HCT116 (cell line): ENCODE results near the gene CHDH.

ENCODE experiments used
- CEBPB ChIP-seq: IDR thresholded peaks from 2 replicates; pipeline ENCODE4 v1.6.1; 2012; ENCODE audit warnings: low read depth
- ELF1 ChIP-seq: IDR thresholded peaks from 2 replicates; pipeline ENCODE4 v1.6.1; 2012; ENCODE audit warnings: low read depth, borderline replicate concordance
- EZH2 ChIP-seq: fragments of 200-600 bp; sonication (generic); IDR thresholded peaks from 2 replicates; pipeline ENCODE4 v1.6.1; 2017; ENCODE audit warnings: antibody characterized with exemption, mixed run types
- MAX ChIP-seq: IDR thresholded peaks from 2 replicates; pipeline ENCODE4 v1.6.1; 2012
- POLR2A ChIP-seq: IDR thresholded peaks from 2 replicates; pipeline ENCODE4 v1.7.0; 2011; ENCODE audit warnings: borderline replicate concordance; ENCODE audit not compliant: insufficient read depth, insufficient read length; ENCODE audit errors: extremely low read depth
- POLR2AphosphoS5 ChIP-seq: IDR thresholded peaks from 2 replicates; pipeline ENCODE4 v1.6.1; 2011; ENCODE audit warnings: mild to moderate bottlenecking, low read depth, low read length, moderate library complexity
- RAD21 ChIP-seq: IDR thresholded peaks from 2 replicates; pipeline ENCODE4 v1.6.1; 2012; ENCODE audit warnings: low read depth, mild to moderate bottlenecking
- REST ChIP-seq: IDR thresholded peaks from 2 replicates; pipeline ENCODE4 v1.6.1; 2012; ENCODE audit warnings: low read depth
- SP1 ChIP-seq: IDR thresholded peaks from 2 replicates; pipeline ENCODE4 v1.6.1; 2012; ENCODE audit warnings: low read depth
- YY1 ChIP-seq: IDR thresholded peaks from 2 replicates; pipeline ENCODE4 v1.6.1; 2011; ENCODE audit warnings: low read length, low read depth, moderate library complexity, mild to moderate bottlenecking; ENCODE audit not compliant: insufficient replicate concordance; ENCODE audit errors: extremely low read depth
- TF ChIP-seq, protein P1 (sequence below): IDR thresholded peaks from 2 replicates; pipeline ENCODE4 v1.6.1; 2011; ENCODE audit warnings: mild to moderate bottlenecking, low read length, moderate library complexity; ENCODE audit not compliant: insufficient replicate concordance; ENCODE audit errors: extremely low read depth
- TF ChIP-seq, protein P2 (sequence below), 3 experiments: fragments of 200-600 bp in 1 of 3; sonication (generic) in 1 of 3; IDR thresholded peaks in 2 of 3; conservative IDR thresholded peaks in 1 of 3; 2 replicates each; pipeline ENCODE4 v1.5.1; 2012 to 2017; ENCODE audit warnings: low read depth in 2 of 3, low read length in 2 of 3, antibody characterized with exemption in 1 of 3, borderline replicate concordance in 1 of 3, control low read depth in 1 of 3, mild to moderate bottlenecking in 1 of 3, mixed read lengths in 1 of 3, mixed run types in 1 of 3, moderate library complexity in 1 of 3; ENCODE audit not compliant: insufficient read depth in 1 of 3

DNA sequence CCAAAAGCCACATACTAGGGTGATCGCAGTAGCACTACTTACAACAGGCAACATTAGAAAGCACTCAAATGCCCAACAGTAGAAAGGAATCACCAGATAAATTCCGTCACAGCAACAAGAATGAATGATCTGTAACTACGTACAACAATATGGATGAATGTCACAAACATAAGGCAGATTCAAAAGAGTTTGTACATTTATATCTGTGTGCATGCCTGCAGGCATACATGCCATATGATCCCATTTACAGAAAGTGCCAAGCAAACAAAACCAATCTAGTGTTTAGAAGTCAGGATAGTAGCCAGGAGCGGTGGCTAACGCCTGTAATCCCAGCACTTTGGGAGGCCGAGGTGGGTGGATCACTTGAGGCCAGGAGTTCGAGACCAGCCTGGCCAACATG lies 3.7 kb upstream of the CHDH start:
- TF ChIP-seq, protein P1, sequence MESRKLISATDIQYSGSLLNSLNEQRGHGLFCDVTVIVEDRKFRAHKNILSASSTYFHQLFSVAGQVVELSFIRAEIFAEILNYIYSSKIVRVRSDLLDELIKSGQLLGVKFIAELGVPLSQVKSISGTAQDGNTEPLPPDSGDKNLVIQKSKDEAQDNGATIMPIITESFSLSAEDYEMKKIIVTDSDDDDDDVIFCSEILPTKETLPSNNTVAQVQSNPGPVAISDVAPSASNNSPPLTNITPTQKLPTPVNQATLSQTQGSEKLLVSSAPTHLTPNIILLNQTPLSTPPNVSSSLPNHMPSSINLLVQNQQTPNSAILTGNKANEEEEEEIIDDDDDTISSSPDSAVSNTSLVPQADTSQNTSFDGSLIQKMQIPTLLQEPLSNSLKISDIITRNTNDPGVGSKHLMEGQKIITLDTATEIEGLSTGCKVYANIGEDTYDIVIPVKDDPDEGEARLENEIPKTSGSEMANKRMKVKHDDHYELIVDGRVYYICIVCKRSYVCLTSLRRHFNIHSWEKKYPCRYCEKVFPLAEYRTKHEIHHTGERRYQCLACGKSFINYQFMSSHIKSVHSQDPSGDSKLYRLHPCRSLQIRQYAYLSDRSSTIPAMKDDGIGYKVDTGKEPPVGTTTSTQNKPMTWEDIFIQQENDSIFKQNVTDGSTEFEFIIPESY, result no peak
- TF ChIP-seq, protein P2, sequence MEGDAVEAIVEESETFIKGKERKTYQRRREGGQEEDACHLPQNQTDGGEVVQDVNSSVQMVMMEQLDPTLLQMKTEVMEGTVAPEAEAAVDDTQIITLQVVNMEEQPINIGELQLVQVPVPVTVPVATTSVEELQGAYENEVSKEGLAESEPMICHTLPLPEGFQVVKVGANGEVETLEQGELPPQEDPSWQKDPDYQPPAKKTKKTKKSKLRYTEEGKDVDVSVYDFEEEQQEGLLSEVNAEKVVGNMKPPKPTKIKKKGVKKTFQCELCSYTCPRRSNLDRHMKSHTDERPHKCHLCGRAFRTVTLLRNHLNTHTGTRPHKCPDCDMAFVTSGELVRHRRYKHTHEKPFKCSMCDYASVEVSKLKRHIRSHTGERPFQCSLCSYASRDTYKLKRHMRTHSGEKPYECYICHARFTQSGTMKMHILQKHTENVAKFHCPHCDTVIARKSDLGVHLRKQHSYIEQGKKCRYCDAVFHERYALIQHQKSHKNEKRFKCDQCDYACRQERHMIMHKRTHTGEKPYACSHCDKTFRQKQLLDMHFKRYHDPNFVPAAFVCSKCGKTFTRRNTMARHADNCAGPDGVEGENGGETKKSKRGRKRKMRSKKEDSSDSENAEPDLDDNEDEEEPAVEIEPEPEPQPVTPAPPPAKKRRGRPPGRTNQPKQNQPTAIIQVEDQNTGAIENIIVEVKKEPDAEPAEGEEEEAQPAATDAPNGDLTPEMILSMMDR (IDR thresholded peaks at IDR 0.05 in 2 of 3, conservative IDR thresholded peaks at IDR 0.05 in 1 of 3; ENCODE audit: borderline replicate concordance in 1 of 3, insufficient read depth in 1 of 3, low read depth in 2 of 3, low read length in 2 of 3), result no peak
- TF ChIP-seq CEBPB, result no peak
- no peak for TF ChIP-seq RAD21
- no peak for TF ChIP-seq POLR2A
- no peak for TF ChIP-seq EZH2
- no peak for TF ChIP-seq MAX
- no peak for TF ChIP-seq POLR2AphosphoS5
- no peak for TF ChIP-seq YY1
- no peak for TF ChIP-seq ELF1
- TF ChIP-seq REST, result no peak
- TF ChIP-seq SP1, result no peak
